Measurements from ENCODE around the gene SPI1. TPM values are rescaled to one million over a fixed set of nuclear protein-coding genes. Genes with fewer than 3 reads are reported as not detected.

Gene SPI1
- total and polyA plus RNA-seq, 2 experiments from 2014 or later, result 0.13 to 2.0 TPM

DNA sequence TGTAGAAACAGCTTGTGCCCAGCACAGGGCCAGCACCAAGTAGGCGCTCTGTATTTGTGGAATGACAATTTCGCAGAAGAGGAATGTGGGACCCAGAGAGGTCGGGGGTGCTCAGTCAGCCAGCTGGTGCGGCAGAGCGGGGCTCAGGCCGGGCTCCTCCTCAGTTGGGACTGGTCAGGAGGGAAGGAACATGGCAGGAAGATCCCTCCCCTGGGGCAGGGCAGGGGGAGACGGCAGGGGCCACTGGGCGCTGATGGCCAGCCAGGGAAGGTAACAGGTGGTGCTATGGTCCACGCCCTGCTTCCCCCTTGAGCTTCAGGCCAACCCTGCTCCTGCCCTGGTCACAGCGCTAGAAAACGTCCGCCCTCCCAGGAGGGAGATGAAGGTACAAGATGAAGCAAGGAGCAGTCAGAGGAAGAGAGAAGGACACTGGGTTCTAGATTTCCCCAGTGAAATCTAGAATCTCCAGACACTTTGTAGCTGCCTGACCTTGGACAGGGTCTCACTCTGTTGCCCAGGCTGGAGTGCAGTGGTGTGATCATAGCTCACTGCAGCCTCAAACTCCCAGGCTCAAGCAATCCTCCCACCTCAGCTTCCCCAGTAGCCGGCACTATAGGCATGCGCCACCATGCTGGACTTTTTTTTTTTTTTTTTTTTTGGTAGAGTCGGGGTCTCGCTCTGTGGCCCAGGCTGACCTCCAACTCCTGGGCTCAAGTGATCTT lies 13.5 kb upstream of the SPI1 start:
- H3K4me1 ChIP-seq (ENCODE audit: insufficient read depth), result no peaks in the 10 kb centered on the region
- no peak overlapping the region for H3K27ac ChIP-seq
- no peaks in the 10 kb centered on the region for H4K20me1 ChIP-seq (ENCODE audit: insufficient read depth, poor library complexity, severe bottlenecking)
- H3K79me2 ChIP-seq, result no peaks in the 10 kb centered on the region
- TF ChIP-seq EZH2 (IDR thresholded peaks at IDR 0.05; ENCODE audit: borderline replicate concordance) (no peak), EZH2phosphoT487 (IDR thresholded peaks at IDR 0.05; ENCODE audit: low read depth, severe bottlenecking, unreplicated experiment) (no peak)
- TF ChIP-seq, protein P1, sequence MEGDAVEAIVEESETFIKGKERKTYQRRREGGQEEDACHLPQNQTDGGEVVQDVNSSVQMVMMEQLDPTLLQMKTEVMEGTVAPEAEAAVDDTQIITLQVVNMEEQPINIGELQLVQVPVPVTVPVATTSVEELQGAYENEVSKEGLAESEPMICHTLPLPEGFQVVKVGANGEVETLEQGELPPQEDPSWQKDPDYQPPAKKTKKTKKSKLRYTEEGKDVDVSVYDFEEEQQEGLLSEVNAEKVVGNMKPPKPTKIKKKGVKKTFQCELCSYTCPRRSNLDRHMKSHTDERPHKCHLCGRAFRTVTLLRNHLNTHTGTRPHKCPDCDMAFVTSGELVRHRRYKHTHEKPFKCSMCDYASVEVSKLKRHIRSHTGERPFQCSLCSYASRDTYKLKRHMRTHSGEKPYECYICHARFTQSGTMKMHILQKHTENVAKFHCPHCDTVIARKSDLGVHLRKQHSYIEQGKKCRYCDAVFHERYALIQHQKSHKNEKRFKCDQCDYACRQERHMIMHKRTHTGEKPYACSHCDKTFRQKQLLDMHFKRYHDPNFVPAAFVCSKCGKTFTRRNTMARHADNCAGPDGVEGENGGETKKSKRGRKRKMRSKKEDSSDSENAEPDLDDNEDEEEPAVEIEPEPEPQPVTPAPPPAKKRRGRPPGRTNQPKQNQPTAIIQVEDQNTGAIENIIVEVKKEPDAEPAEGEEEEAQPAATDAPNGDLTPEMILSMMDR (IDR thresholded peaks at IDR 0.05; ENCODE audit: poor library complexity), result no peak
- H3K9me2 ChIP-seq (replicated peaks; ENCODE audit: insufficient read depth), result no peaks in the 10 kb centered on the region
- H3K9me3 ChIP-seq (ENCODE audit: low read depth), result no peaks in the 10 kb centered on the region
- no peaks in the 10 kb centered on the region for H3K27me3 ChIP-seq
- no peaks in the 10 kb centered on the region for H3K36me3 ChIP-seq (replicated peaks; ENCODE audit: insufficient read depth, low read depth)
- H3K4me2 ChIP-seq, result no peak overlapping the region
- no peak overlapping the region for H3K4me3 ChIP-seq
- no peak overlapping the region for H2AFZ ChIP-seq
- WGBS (ENCODE audit: low lambda C conversion rate, missing lambda C conversion rate), result 89% methylated on average over 15 of the region's 16 CpGs
- no peak for DNase-seq (ENCODE audit: low spot score)

DNA sequence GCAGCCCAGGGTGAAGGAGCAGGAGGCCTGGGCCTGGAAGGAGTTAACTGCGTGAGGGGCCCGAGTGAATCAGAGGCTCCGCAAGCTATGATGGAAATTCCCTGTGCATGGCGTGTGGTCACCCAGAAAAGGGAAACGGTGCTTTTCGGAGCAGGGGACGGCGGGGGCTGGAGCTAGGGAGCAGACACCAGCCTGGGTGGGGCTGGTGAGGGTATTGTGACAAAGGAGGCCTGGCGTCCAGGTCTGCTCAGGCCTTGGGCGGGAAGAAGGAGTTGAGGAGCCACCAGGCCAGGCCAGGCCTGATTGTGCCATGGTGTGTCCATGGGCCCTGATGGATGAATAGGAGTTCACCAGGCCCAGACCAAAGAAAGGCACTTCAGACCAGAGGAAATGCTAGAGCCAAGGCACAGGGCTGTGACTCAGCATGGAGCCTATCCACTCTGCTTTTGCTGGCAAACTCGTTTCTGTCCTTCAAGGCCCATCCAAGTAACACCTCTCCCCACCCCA lies 12.8 kb upstream of the SPI1 start:
- Histone ChIP-seq H3K9me2 (replicated peaks; ENCODE audit: insufficient read depth) (no peaks in the 10 kb centered on the region), H3K4me1 (ENCODE audit: insufficient read depth) (no peaks in the 10 kb centered on the region), H3K79me2 (no peaks in the 10 kb centered on the region), H3K27ac (no peak overlapping the region), H2AFZ (no peak overlapping the region), H3K4me2 (no peak overlapping the region), H3K9me3 (ENCODE audit: low read depth) (no peaks in the 10 kb centered on the region), H3K27me3 (no peaks in the 10 kb centered on the region), H3K4me3 (no peak overlapping the region), H4K20me1 (ENCODE audit: insufficient read depth, poor library complexity, severe bottlenecking) (no peaks in the 10 kb centered on the region), H3K36me3 (replicated peaks; ENCODE audit: insufficient read depth, low read depth) (no peaks in the 10 kb centered on the region)
- TF ChIP-seq EZH2phosphoT487 (IDR thresholded peaks at IDR 0.05; ENCODE audit: low read depth, severe bottlenecking, unreplicated experiment) (no peak), EZH2 (IDR thresholded peaks at IDR 0.05; ENCODE audit: borderline replicate concordance) (no peak)
- TF ChIP-seq, protein P1 (IDR thresholded peaks at IDR 0.05; ENCODE audit: poor library complexity), result no peak
- DNase-seq (ENCODE audit: low spot score), result no peak
- 91% methylated on average over 11 of the region's 11 CpGs for WGBS (ENCODE audit: low lambda C conversion rate, missing lambda C conversion rate)

DNA sequence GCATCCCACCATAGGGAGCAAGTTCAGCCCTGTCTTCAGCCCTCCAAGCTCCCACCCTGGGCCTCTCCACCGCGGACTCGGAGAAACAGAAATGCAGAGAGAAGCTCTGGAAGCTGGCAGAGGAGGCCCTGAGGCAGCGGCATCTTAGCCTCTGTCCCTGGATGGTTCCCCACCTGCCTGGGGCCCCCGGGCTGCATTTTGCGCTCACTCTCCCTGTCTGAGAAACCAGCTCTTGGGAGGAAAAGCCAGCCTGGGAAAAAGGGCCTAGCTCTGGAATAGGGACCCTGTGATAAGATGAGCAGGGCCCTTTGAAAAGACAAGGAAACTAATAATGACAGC lies 12.0 kb upstream of the SPI1 start:
- no peak overlapping the region for H3K4me2 ChIP-seq
- no peak overlapping the region for H3K4me3 ChIP-seq
- H3K27me3 ChIP-seq, result no peaks in the 10 kb centered on the region
- no peaks in the 10 kb centered on the region for H3K36me3 ChIP-seq (replicated peaks; ENCODE audit: insufficient read depth, low read depth)
- WGBS (ENCODE audit: low lambda C conversion rate, missing lambda C conversion rate), result 88% methylated on average over 6 of the region's 6 CpGs
- no peaks in the 10 kb centered on the region for H3K9me2 ChIP-seq (replicated peaks; ENCODE audit: insufficient read depth)
- H4K20me1 ChIP-seq (ENCODE audit: insufficient read depth, poor library complexity, severe bottlenecking), result no peaks in the 10 kb centered on the region
- no peaks in the 10 kb centered on the region for H3K4me1 ChIP-seq (ENCODE audit: insufficient read depth)
- H3K9me3 ChIP-seq (ENCODE audit: low read depth), result no peaks in the 10 kb centered on the region
- DNase-seq (ENCODE audit: low spot score), result no peak
- no peak overlapping the region for H2AFZ ChIP-seq
- TF ChIP-seq EZH2 (IDR thresholded peaks at IDR 0.05; ENCODE audit: borderline replicate concordance), result no peak
- TF ChIP-seq EZH2phosphoT487 (IDR thresholded peaks at IDR 0.05; ENCODE audit: low read depth, severe bottlenecking, unreplicated experiment), result no peak
- TF ChIP-seq, protein P1 (IDR thresholded peaks at IDR 0.05; ENCODE audit: poor library complexity), result no peak
- H3K79me2 ChIP-seq, result no peaks in the 10 kb centered on the region
- H3K27ac ChIP-seq, result no peak overlapping the region
